Measurements from ENCODE around the gene EFHB. TPM values are rescaled to one million over a fixed set of nuclear protein-coding genes. Genes with fewer than 3 reads are reported as not detected.

EFHB gene
- total RNA-seq, 1 experiment from 2014 or later: 1.9 TPM

GRCh38 chr3:19961960-19962359 is 27.9 kb upstream of the EFHB start:
- no peak overlapping the region for H2AFZ ChIP-seq (ENCODE audit: low read length)
- no peaks in the 10 kb centered on the region for H4K20me1 ChIP-seq (ENCODE audit: control insufficient read depth, insufficient read depth, insufficient read length)
- whole genome bisulfite sequencing (ENCODE audit: extremely low coverage, insufficient read length, low lambda C conversion rate): no CpG with 5 or more reads among the region's 4 CpGs
- no peak overlapping the region for H3K56ac ChIP-seq (ENCODE audit: insufficient read length, low read depth, low read length)
- H3K4me3 Mint-ChIP-seq: no peak overlapping the region
- H3K14ac ChIP-seq (ENCODE audit: insufficient read depth, low read length): no peak overlapping the region
- H2BK5ac ChIP-seq (ENCODE audit: insufficient read length, low read length): no peak overlapping the region
- no peak overlapping the region for H3T11ph ChIP-seq (ENCODE audit: low read length)
- no peak overlapping the region for H3K9ac ChIP-seq (ENCODE audit: extremely low read depth, insufficient read length, low read length)
- no peaks in the 10 kb centered on the region for H3K4me1 ChIP-seq (ENCODE audit: insufficient read depth, low read length)
- peaks cover 36% of the 10 kb centered on the region; the same call in 1 of the 2 replicates for H3K79me2 ChIP-seq (ENCODE audit: insufficient read depth, low read length)
- no peak overlapping the region for H3K23ac ChIP-seq (ENCODE audit: insufficient read length, low read depth, low read length)
- TF ChIP-seq CTCF (conservative IDR thresholded peaks at IDR 0.05): no peak
- no peak overlapping the region for H2AK5ac ChIP-seq (ENCODE audit: insufficient read length, low read length)
- no peak overlapping the region for H2BK120ac ChIP-seq (ENCODE audit: low read depth, low read length, poor library complexity, severe bottlenecking)
- H3K4me2 ChIP-seq (ENCODE audit: insufficient read depth, insufficient read length, low read length): no peak overlapping the region
- 0 out of 4 replicates have a peak, but pooled peaks cover 0 to 2% of the 10 kb centered on the region in 2 experiments for H3K4me1 Mint-ChIP-seq
- H4K8ac ChIP-seq (replicated peaks; ENCODE audit: insufficient read length, low read depth, low read length): no peak overlapping the region
- no peak overlapping the region for H3K27ac ChIP-seq (ENCODE audit: insufficient read length, low read depth, low read length)
- H3K23me2 ChIP-seq (ENCODE audit: insufficient read length, low read depth, low read length, poor library complexity, severe bottlenecking): no peaks in the 10 kb centered on the region
- no peak overlapping the region for H3K18ac ChIP-seq (ENCODE audit: insufficient read length, low read depth, low read length)
- H2BK15ac ChIP-seq (ENCODE audit: low read depth, low read length): no peak overlapping the region
- H4K5ac ChIP-seq (ENCODE audit: insufficient read length, low read depth, low read length): no peak overlapping the region
- no peak overlapping the region; a peak in 1 of 7 replicates for H3K27ac Mint-ChIP-seq
- H2BK20ac ChIP-seq (ENCODE audit: low read depth, low read length, poor library complexity, severe bottlenecking): no peak overlapping the region
- no peak overlapping the region for H3K4ac ChIP-seq (ENCODE audit: low read depth, low read length)
- no peaks in the 10 kb centered on the region for H3K9me3 ChIP-seq (ENCODE audit: control insufficient read depth, low read depth, low read length)
- H3K27me3 Mint-ChIP-seq (ENCODE audit: low read depth): no peaks in the 10 kb centered on the region
- H3K9me3 Mint-ChIP-seq: no peaks in the 10 kb centered on the region
- peaks cover 4 to 35% (median 30%) of the 10 kb centered on the region in 3 experiments; a peak in 5 of 7 replicates for H3K36me3 Mint-ChIP-seq (ENCODE audit: insufficient read depth in 1 of 3, low read depth in 3 of 3)
- peaks cover 12% of the 10 kb centered on the region for H3K79me1 ChIP-seq (ENCODE audit: insufficient read depth, low read depth, low read length, poor library complexity, severe bottlenecking)
- no peak for DNase-seq
- H4K91ac ChIP-seq (ENCODE audit: insufficient read length, low read depth, low read length): no peak overlapping the region
- H2BK12ac ChIP-seq (ENCODE audit: insufficient read length, low read depth, low read length): no peak overlapping the region
- H3K27me3 ChIP-seq (ENCODE audit: insufficient read depth, low read length): no peaks in the 10 kb centered on the region
